Astrocyte (in vitro differentiated cells and primary cell): ENCODE measurements around the gene RALGPS1. TPM values are rescaled to one million over a fixed set of nuclear protein-coding genes. Genes with fewer than 3 reads are reported as not detected.

Experiments used
- DNase-seq: peaks from one replicate; pipeline ENCODE4 v3.0.0-alpha.2; 2010; ENCODE audit warnings: low read depth
- FAIRE-seq: peaks from 2 replicates; lab custom pipeline; 2011; peaks lifted over from hg19 to GRCh38; lab: Jason Lieb, UNC
- H2AFZ ChIP-seq: 2 replicates; pipeline ENCODE4 v1.6.0; 2012; ENCODE audit warnings: low read depth, low read length, inconsistent platforms
- H3K27ac ChIP-seq: 2 replicates; pipeline ENCODE4 v1.5.1; 2011; ENCODE audit warnings: low read depth, low read length, inconsistent platforms
- H3K27me3 ChIP-seq: 2 replicates; pipeline ENCODE4 v1.6.0; 2011; ENCODE audit warnings: low read length, inconsistent platforms; ENCODE audit not compliant: insufficient read depth
- H3K36me3 ChIP-seq: 2 replicates; pipeline ENCODE4 v1.5.1; 2011; ENCODE audit warnings: low read length, inconsistent platforms; ENCODE audit not compliant: insufficient read depth
- H3K4me1 ChIP-seq: 2 replicates; pipeline ENCODE4 v1.5.1; 2011; ENCODE audit warnings: low read length, inconsistent platforms; ENCODE audit not compliant: insufficient read depth
- H3K4me2 ChIP-seq: 2 replicates; pipeline ENCODE4 v1.6.0; 2012; ENCODE audit warnings: low read length, inconsistent platforms
- H3K4me3 ChIP-seq: 2 replicates; pipeline ENCODE4 v1.5.1; 2011; ENCODE audit warnings: low read depth, mild to moderate bottlenecking, low read length, inconsistent platforms; ENCODE audit not compliant: insufficient read depth
- H3K79me2 ChIP-seq: 2 replicates; pipeline ENCODE4 v1.6.0; 2012; ENCODE audit warnings: mild to moderate bottlenecking, low read length, inconsistent platforms; ENCODE audit not compliant: insufficient read depth
- H3K9ac ChIP-seq: 2 replicates; pipeline ENCODE4 v1.6.0; 2012; ENCODE audit warnings: mild to moderate bottlenecking, low read length, inconsistent platforms
- H3K9me3 ChIP-seq: 2 replicates; pipeline ENCODE4 v1.5.1; 2012; ENCODE audit warnings: low read depth, mild to moderate bottlenecking, low read length, inconsistent platforms; ENCODE audit not compliant: insufficient read depth
- H4K20me1 ChIP-seq: 2 replicates; pipeline ENCODE4 v1.6.0; 2012; ENCODE audit warnings: low read length, inconsistent platforms; ENCODE audit not compliant: insufficient read depth
- H3K27ac Mint-ChIP-seq: one replicate; pipeline ENCODE4 v1.8.0; 2021; ENCODE audit warnings: mild to moderate bottlenecking, mixed read lengths; ENCODE audit not compliant: unreplicated experiment
- H3K27me3 Mint-ChIP-seq: one replicate; pipeline ENCODE4 v1.8.0; 2021; ENCODE audit warnings: low read depth, mixed read lengths; ENCODE audit not compliant: unreplicated experiment
- H3K36me3 Mint-ChIP-seq: one replicate; pipeline ENCODE4 v1.8.0; 2021; ENCODE audit warnings: low read depth, mixed read lengths; ENCODE audit not compliant: unreplicated experiment
- H3K4me1 Mint-ChIP-seq: one replicate; pipeline ENCODE4 v1.8.0; 2021; ENCODE audit warnings: low read depth, mixed read lengths; ENCODE audit not compliant: unreplicated experiment
- H3K4me3 Mint-ChIP-seq: one replicate; pipeline ENCODE4 v1.8.0; 2021; ENCODE audit warnings: mild to moderate bottlenecking, moderate library complexity, mixed read lengths; ENCODE audit not compliant: unreplicated experiment
- H3K9me3 Mint-ChIP-seq: one replicate; pipeline ENCODE4 v1.8.0; 2021; ENCODE audit warnings: mild to moderate bottlenecking, mixed read lengths; ENCODE audit not compliant: unreplicated experiment
- EZH2 ChIP-seq: IDR thresholded peaks from 2 replicates; pipeline ENCODE4 v1.6.1; 2012; ENCODE audit warnings: mild to moderate bottlenecking, low read length, inconsistent platforms; ENCODE audit not compliant: insufficient read depth
- total RNA-seq: library from RNA; stranded (reverse); gene quantifications from 2 replicates; pipeline ENCODE4 v1.2.1, GENCODE V29; 2021
- TF ChIP-seq, protein P1 (sequence below): IDR thresholded peaks from 2 replicates; pipeline ENCODE4 v1.5.1; 2011; ENCODE audit warnings: low read depth, mild to moderate bottlenecking, inconsistent platforms, low read length, moderate library complexity; ENCODE audit not compliant: insufficient read depth

The RALGPS1 gene
- total RNA-seq, 1 donor from 2014 or later = 2.8 TPM

DNA sequence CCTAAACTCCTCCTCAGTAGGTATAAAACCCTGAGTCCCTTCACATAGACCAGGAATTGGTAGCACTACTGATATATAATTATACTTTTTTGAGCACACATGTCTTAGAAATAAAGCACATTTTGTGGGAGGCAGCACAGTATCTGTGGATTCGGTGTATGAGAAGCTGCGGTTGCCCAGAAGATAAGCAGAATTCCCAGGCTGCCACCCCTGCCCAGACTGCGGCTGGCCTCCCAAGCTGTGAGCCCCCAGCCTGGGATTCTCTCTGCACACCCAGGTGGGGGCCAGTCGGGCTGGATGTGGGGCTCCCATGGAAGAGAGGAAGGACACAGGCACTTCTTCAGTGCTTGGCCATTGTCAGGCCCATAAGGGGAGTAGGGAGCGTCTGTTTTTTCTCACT lies 233.4 kb downstream of the RALGPS1 start:
- Mint-ChIP-seq H3K27me3 (peaks cover 10% of the 10 kb centered on the region), H3K9me3 (peaks cover 5% of the 10 kb centered on the region), H3K4me1 (peaks cover 17% of the 10 kb centered on the region), H3K36me3 (no peaks in the 10 kb centered on the region), H3K4me3 (no peak overlapping the region), H3K27ac (no peak overlapping the region)
- peaks cover 3% of the 10 kb centered on the region for H3K27me3 ChIP-seq
- TF ChIP-seq, protein P1, sequence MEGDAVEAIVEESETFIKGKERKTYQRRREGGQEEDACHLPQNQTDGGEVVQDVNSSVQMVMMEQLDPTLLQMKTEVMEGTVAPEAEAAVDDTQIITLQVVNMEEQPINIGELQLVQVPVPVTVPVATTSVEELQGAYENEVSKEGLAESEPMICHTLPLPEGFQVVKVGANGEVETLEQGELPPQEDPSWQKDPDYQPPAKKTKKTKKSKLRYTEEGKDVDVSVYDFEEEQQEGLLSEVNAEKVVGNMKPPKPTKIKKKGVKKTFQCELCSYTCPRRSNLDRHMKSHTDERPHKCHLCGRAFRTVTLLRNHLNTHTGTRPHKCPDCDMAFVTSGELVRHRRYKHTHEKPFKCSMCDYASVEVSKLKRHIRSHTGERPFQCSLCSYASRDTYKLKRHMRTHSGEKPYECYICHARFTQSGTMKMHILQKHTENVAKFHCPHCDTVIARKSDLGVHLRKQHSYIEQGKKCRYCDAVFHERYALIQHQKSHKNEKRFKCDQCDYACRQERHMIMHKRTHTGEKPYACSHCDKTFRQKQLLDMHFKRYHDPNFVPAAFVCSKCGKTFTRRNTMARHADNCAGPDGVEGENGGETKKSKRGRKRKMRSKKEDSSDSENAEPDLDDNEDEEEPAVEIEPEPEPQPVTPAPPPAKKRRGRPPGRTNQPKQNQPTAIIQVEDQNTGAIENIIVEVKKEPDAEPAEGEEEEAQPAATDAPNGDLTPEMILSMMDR = no peak
- no peak for TF ChIP-seq EZH2
- no peaks in the 10 kb centered on the region for H3K36me3 ChIP-seq
- H3K4me1 ChIP-seq = no peaks in the 10 kb centered on the region
- H3K4me2 ChIP-seq = no peak overlapping the region
- no peak overlapping the region for H2AFZ ChIP-seq
- no peaks in the 10 kb centered on the region for H3K9me3 ChIP-seq
- no peaks in the 10 kb centered on the region for H3K79me2 ChIP-seq
- H3K27ac ChIP-seq = no peak overlapping the region
- DNase-seq (no peak), FAIRE-seq (no peak)
- no peak overlapping the region for H3K9ac ChIP-seq
- H4K20me1 ChIP-seq = no peaks in the 10 kb centered on the region
- no peak overlapping the region for H3K4me3 ChIP-seq

DNA sequence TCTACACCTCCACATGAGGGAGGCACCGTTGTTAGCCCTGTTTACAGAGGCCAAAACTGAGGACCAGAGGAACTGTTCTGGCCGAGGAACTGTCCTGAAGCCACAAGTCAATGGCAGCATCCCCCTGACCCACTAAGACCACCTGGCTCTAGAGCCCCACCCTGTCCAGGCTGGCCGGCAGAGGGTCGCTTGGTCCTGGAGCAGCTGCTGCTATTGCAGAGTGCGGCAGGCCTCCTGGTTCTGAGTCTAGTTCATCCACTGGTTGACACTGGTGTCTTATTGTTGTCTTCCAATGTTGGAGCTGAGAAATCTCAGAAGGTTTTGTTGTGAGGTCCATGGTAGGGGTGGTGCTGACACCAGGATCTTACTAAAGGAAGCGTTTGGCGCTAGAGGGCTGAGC lies 234.4 kb downstream of the RALGPS1 start:
- Mint-ChIP-seq H3K4me1 (peaks cover 12% of the 10 kb centered on the region), H3K4me3 (no peak overlapping the region), H3K36me3 (no peaks in the 10 kb centered on the region), H3K9me3 (peaks cover 5% of the 10 kb centered on the region), H3K27ac (no peak overlapping the region), H3K27me3 (peaks cover 10% of the 10 kb centered on the region)
- H3K4me1 ChIP-seq = peaks cover 1% of the 10 kb centered on the region
- no peaks in the 10 kb centered on the region for H3K9me3 ChIP-seq
- no peaks in the 10 kb centered on the region for H3K79me2 ChIP-seq
- H3K4me2 ChIP-seq = no peak overlapping the region
- no peak overlapping the region for H3K27ac ChIP-seq
- H2AFZ ChIP-seq = no peak overlapping the region
- H3K9ac ChIP-seq = no peak overlapping the region
- H3K4me3 ChIP-seq = no peak overlapping the region
- DNase-seq (no peak), FAIRE-seq (no peak)
- H3K27me3 ChIP-seq = peaks cover 3% of the 10 kb centered on the region
- TF ChIP-seq, protein P1 = no peak
- no peak for TF ChIP-seq EZH2
- H3K36me3 ChIP-seq = no peaks in the 10 kb centered on the region
- no peaks in the 10 kb centered on the region for H4K20me1 ChIP-seq

DNA sequence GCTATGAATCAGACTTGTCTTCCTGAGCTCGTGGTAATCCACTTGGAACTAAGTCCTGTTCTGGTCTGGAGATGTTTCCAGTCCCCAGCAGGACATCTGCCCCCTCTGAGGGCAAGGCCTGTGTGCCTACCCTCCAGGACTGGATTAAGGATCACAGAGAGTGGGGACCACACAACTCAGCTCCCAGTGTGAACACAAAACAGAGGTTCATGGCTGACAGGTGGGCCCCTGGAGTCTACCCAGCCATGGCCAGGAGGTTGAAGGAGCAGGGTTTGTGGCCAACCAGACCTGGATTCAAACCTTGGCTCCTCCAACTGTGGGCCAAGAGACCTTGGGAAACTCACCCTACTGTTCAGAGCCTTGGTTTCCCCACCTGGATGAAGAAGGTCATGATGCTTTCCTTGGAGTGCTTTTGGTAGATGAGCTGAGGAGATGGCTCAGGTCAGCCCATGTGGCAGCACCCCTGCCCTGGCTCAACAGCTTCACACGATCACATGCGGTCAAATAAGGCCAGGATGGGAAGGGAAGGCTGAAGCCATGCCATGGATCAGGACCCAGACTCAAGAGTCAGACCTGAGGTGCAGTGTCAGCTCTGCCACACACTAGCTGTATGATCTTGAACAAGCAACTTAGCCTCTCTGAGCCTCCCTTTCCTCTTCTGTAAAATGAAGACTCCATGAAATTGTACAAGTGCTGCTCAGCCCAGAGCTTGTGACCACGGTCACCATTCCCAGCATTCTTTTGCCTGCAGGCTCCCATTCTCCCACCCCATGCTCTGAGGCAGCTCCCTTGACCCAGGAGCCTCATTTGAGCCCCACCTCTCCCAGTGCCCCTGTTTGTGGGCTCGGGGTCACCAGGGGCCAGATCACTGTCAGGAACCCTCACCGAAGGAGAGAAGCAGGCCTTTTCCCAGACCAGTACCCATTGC lies 235.1 kb downstream of the RALGPS1 start:
- TF ChIP-seq, protein P1 = no peak
- Histone ChIP-seq H3K36me3 (no peaks in the 10 kb centered on the region), H3K4me1 (peaks cover 8% of the 10 kb centered on the region), H2AFZ (no peak overlapping the region), H3K4me3 (no peak overlapping the region), H3K27ac (no peak overlapping the region), H3K27me3 (peaks cover 3% of the 10 kb centered on the region), H3K9ac (no peak overlapping the region), H3K4me2 (no peak overlapping the region), H3K79me2 (no peaks in the 10 kb centered on the region), H4K20me1 (no peaks in the 10 kb centered on the region), H3K9me3 (no peaks in the 10 kb centered on the region)
- no peak for DNase-seq
- no peak overlapping the region for H3K27ac Mint-ChIP-seq
- peaks cover 12% of the 10 kb centered on the region for H3K4me1 Mint-ChIP-seq
- H3K27me3 Mint-ChIP-seq = peaks cover 13% of the 10 kb centered on the region
- H3K9me3 Mint-ChIP-seq = peaks cover 5% of the 10 kb centered on the region
- H3K36me3 Mint-ChIP-seq = no peaks in the 10 kb centered on the region
- FAIRE-seq = no peak
- H3K4me3 Mint-ChIP-seq = no peak overlapping the region
